Fibroblast of lung (primary cell): Measurements from ENCODE around the gene ACP6. TPM values are rescaled to one million over a fixed set of nuclear protein-coding genes. Genes with fewer than 3 reads are reported as not detected.
A peak's percentile ranks its signal among the peaks of the same experiment; 100 is the strongest.
"Not testable (repeated sequence)": the region's sequence is repeated elsewhere in the genome, so short reads cannot be mapped to it uniquely, and the experiment has no call there.

Experiments
- DNase-seq, 2 donors: peaks; one replicate each; pipeline versions ENCODE4 v3.0.0 to v3.0.0-alpha.2; 2010; ENCODE audit warnings: low read depth in 2 of 2
- H2AFZ ChIP-seq: 2 replicates; pipeline ENCODE4 v1.5.1; 2012; ENCODE audit warnings: low read length, control low read depth, inconsistent platforms
- H3K27ac ChIP-seq: 2 replicates; pipeline ENCODE4 v1.5.1; 2011; ENCODE audit warnings: low read length, control low read depth; ENCODE audit not compliant: insufficient read depth
- H3K27me3 ChIP-seq: 2 replicates; pipeline ENCODE4 v1.5.1; 2011; ENCODE audit warnings: mild to moderate bottlenecking, low read length; ENCODE audit not compliant: control insufficient read depth, insufficient read depth
- H3K36me3 ChIP-seq: 2 replicates; pipeline ENCODE4 v1.5.1; 2011; ENCODE audit warnings: low read length; ENCODE audit not compliant: control insufficient read depth, insufficient read depth
- H3K4me1 ChIP-seq: 2 replicates; pipeline ENCODE4 v1.5.1; 2011; ENCODE audit warnings: low read length; ENCODE audit not compliant: control insufficient read depth, insufficient read depth; ENCODE audit errors: extremely low read depth
- H3K4me2 ChIP-seq: 2 replicates; pipeline ENCODE4 v1.5.1; 2011; ENCODE audit warnings: low read length, control low read depth; ENCODE audit not compliant: insufficient read depth; ENCODE audit errors: extremely low read depth
- H3K4me3 ChIP-seq, 4 experiments: fragments of 200-600 bp in 1 of 4; sonication (generic) in 1 of 4; replicated peaks in 1 of 4; 2 replicates each; pipeline ENCODE4 v1.5.1; 2011 to 2016; ENCODE audit warnings: low read length in 4 of 4, low read depth in 3 of 4, mild to moderate bottlenecking in 3 of 4, control low read depth in 2 of 4, inconsistent platforms in 1 of 4, mixed read lengths in 1 of 4; ENCODE audit not compliant: insufficient read depth in 1 of 4; ENCODE audit errors: control extremely low read depth in 1 of 4
- H3K79me2 ChIP-seq: 2 replicates; pipeline ENCODE4 v1.5.1; 2012; ENCODE audit warnings: mild to moderate bottlenecking, low read length, inconsistent platforms; ENCODE audit not compliant: control insufficient read depth, insufficient read depth
- H3K9ac ChIP-seq: 2 replicates; pipeline ENCODE4 v1.5.1; 2011; ENCODE audit warnings: mild to moderate bottlenecking, low read length, control low read depth; ENCODE audit not compliant: insufficient read depth
- H3K9me3 ChIP-seq: 2 replicates; pipeline ENCODE4 v1.5.1; 2012; ENCODE audit warnings: low read depth, low read length; ENCODE audit not compliant: control insufficient read depth, insufficient read depth
- H4K20me1 ChIP-seq: 2 replicates; pipeline ENCODE4 v1.5.1; 2011; ENCODE audit warnings: low read length; ENCODE audit not compliant: control insufficient read depth, insufficient read depth; ENCODE audit errors: extremely low read depth
- EZH2 ChIP-seq: IDR thresholded peaks from 2 replicates; pipeline ENCODE4 v1.5.1; 2012; ENCODE audit warnings: low read length, control low read depth, mild to moderate bottlenecking; ENCODE audit errors: missing control alignments
- polyA plus RNA-seq, 2 donors: library from polyadenylated mRNA; depleted of rRNA in 1 of 2; stranded (reverse) in 1 of 2; unstranded in 1 of 2; fragments of >200 nt; gene quantifications; 2 replicates each; pipeline ENCODE4 v1.2.1, GENCODE V29; 2011 to 2012; ENCODE audit warnings: missing spikeins in 1 of 2
- total RNA-seq: library from RNA; depleted of rRNA; stranded (reverse); fragments of >200 nt; gene quantifications from 2 replicates; pipeline ENCODE4 v1.2.1, GENCODE V29; 2014
- TF ChIP-seq, protein P1 (sequence below), 2 donors: IDR thresholded peaks in 1 of 2; conservative IDR thresholded peaks in 1 of 2; 1 replicate in 1 of 2; 2 replicates in 1 of 2; pipeline ENCODE4 v1.5.1; 2011 to 2012; ENCODE audit warnings: low read length in 2 of 2, control low read depth in 1 of 2, inconsistent platforms in 1 of 2, low read depth in 1 of 2, mild to moderate bottlenecking in 1 of 2

The ACP6 gene
- total and polyA plus RNA-seq, 2 donors (not counting 1 experiment from before 2014, with no cell fraction given): 3.9 to 7.4 TPM

DNA sequence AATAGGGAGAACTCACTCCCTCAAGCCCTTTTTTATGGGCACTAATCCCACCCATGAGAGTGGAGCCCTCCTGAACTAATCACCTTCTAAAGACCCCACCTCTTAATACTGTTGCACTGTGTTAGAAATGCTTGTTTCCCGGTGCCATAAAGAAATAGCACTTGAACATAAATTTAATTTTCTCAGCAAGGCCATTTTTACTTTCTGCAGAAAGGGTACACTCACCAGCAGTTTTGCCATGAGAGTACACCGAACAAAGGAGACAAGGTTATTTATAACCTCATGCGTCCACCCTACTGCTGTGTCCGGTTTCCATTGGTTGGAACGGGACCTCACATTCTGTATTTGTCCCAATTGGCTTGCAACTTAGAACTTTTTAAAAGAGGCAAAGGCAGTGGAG lies 7.4 kb upstream of the ACP6 start:
- not testable (repeated sequence) for H3K9ac ChIP-seq, DNase-seq, H3K27ac ChIP-seq, H3K79me2 ChIP-seq, H3K27me3 ChIP-seq, H2AFZ ChIP-seq, H3K4me3 ChIP-seq, H3K4me1 ChIP-seq, H4K20me1 ChIP-seq, H3K9me3 ChIP-seq, H3K36me3 ChIP-seq, H3K4me2 ChIP-seq

DNA sequence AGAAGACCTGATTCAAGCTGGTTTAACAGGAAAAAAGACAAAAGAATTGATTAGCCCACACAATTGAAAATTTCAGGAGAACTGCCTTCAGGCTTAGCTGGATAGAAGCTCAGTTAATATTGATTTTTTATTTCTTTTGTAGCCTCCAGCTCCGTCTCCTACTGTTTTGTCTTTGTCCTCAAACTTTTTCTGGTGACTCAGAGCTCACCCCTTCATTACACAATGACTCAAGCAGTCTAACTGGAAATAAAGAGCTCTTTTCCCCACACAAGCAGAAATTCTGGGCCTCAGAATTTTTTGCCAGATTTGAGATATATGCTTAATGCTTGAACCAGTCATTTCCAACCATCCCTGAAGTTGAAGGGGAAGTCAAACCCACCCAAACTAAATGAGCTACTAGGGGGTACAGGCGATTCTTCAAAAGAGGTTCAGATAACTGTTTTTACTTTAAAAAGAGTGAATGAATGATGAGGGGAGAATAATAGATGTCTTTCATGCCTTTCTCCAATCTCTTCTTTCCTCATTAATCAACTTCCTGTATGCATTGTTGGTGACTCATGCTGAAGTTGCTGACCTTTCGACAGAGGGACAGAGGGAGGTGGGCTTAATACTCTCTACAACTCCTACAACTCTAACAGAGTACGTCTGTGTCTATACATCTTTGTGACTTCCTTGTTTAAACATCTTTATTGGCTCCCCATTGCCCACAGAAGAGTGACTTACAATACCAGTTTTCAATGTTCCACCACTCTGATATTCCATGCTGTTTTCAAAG lies 6.2 kb upstream of the ACP6 start:
- no peak overlapping the region for H2AFZ ChIP-seq
- DNase-seq: peak; percentile 74 to 80
- no peaks in the 10 kb centered on the region for H3K27me3 ChIP-seq
- H3K79me2 ChIP-seq: no peaks in the 10 kb centered on the region
- no peaks in the 10 kb centered on the region for H3K36me3 ChIP-seq
- no peaks in the 10 kb centered on the region for H3K9me3 ChIP-seq
- peaks cover 2% of the 10 kb centered on the region for H3K4me1 ChIP-seq
- no peak overlapping the region for H3K27ac ChIP-seq
- H4K20me1 ChIP-seq: no peaks in the 10 kb centered on the region
- no peak overlapping the region for H3K9ac ChIP-seq
- no peak for TF ChIP-seq EZH2
- TF ChIP-seq, protein P1, sequence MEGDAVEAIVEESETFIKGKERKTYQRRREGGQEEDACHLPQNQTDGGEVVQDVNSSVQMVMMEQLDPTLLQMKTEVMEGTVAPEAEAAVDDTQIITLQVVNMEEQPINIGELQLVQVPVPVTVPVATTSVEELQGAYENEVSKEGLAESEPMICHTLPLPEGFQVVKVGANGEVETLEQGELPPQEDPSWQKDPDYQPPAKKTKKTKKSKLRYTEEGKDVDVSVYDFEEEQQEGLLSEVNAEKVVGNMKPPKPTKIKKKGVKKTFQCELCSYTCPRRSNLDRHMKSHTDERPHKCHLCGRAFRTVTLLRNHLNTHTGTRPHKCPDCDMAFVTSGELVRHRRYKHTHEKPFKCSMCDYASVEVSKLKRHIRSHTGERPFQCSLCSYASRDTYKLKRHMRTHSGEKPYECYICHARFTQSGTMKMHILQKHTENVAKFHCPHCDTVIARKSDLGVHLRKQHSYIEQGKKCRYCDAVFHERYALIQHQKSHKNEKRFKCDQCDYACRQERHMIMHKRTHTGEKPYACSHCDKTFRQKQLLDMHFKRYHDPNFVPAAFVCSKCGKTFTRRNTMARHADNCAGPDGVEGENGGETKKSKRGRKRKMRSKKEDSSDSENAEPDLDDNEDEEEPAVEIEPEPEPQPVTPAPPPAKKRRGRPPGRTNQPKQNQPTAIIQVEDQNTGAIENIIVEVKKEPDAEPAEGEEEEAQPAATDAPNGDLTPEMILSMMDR (conservative IDR thresholded peaks at IDR 0.05 in 1 of 2, IDR thresholded peaks at IDR 0.05 in 1 of 2; ENCODE audit: low read depth in 1 of 2, low read length in 2 of 2): no peak
- no peak overlapping the region for H3K4me3 ChIP-seq
- H3K4me2 ChIP-seq: no peak overlapping the region

DNA sequence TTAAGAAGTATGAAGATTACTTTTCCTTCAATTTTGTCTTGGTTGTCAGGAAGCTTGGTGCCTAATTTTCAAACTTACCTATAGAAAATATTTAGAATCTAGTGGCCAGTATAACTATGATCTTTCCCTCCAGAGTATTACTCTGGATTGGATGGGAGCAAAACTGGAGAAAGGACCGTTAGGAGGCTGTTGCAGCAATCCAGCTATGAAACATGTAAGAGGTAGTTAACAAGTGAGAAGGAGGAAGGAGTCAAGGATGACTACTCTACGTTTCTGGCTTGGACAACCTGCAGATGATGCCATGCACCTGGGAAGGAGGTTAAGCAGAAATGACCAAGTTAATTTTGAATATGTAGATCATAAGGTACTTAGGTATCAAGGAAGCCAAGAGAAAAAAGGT lies 3.5 kb upstream of the ACP6 start:
- H2AFZ ChIP-seq: no peak overlapping the region
- no peaks in the 10 kb centered on the region for H3K27me3 ChIP-seq
- H3K9ac ChIP-seq: no peak overlapping the region
- no peaks in the 10 kb centered on the region for H3K36me3 ChIP-seq
- no peak overlapping the region for H3K27ac ChIP-seq
- no peak for TF ChIP-seq EZH2
- TF ChIP-seq, protein P1 (conservative IDR thresholded peaks at IDR 0.05 in 1 of 2, IDR thresholded peaks at IDR 0.05 in 1 of 2; ENCODE audit: low read depth in 1 of 2, low read length in 2 of 2): no peak
- no peaks in the 10 kb centered on the region for H4K20me1 ChIP-seq
- H3K4me3 ChIP-seq: no peak overlapping the region
- peaks cover 2% of the 10 kb centered on the region for H3K4me1 ChIP-seq
- H3K79me2 ChIP-seq: no peaks in the 10 kb centered on the region
- no peak for DNase-seq
- H3K9me3 ChIP-seq: no peaks in the 10 kb centered on the region
- H3K4me2 ChIP-seq: no peak overlapping the region
